ENCODE results near the gene NBEAL1. TPM values are rescaled to one million over a fixed set of nuclear protein-coding genes. Genes with fewer than 3 reads are reported as not detected.

Gene NBEAL1
- total and polyA plus RNA-seq, 2 of the 8 experiments (the other 6 are each of a cell fraction or from before 2014, with no cell fraction given): 2.3 to 10.7 TPM

DNA sequence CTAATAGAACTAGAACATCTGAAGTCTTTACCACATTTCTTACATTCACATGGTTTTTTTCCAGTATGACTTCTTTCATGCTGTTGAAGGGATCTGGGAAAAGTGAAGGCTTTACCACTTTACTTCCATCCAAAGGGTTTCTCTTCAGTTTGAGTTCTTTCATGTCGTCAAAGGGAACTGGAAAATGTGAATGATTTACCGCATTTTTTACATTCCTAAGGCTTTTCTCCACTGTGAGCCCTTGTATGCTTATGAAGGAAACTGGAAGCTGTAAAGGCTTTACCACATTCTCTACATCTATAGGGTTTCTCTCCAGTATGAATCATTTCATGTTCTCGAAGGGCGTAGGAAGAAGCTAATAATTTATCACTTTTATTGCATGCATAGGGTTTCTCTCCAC is 46.7 kb downstream of the NBEAL1 start:
- no peaks in the 10 kb centered on the region for H3K23me2 ChIP-seq (ENCODE audit: low read depth, low read length)
- FAIRE-seq: peak; percentile 98
- TF ChIP-seq SP1 (IDR thresholded peaks at IDR 0.05; ENCODE audit: low read depth, low read length) (0 out of 2 replicates have a peak, but pooled peaks have one; percentile 5), SRF (IDR thresholded peaks at IDR 0.05; ENCODE audit: low read depth, low read length) (no peak)

More for the DNA sequence above, 46.7 kb downstream of the NBEAL1 start:
- no peak overlapping the region for H2BK5ac ChIP-seq (ENCODE audit: low read depth, low read length)
- H3K79me2 ChIP-seq (ENCODE audit: control insufficient read depth in 1 of 2, insufficient read depth in 2 of 2, low read length in 2 of 2): no peaks in the 10 kb centered on the region
- no peak overlapping the region for H3K14ac ChIP-seq (ENCODE audit: insufficient read length)
- H3K9me3 ChIP-seq (ENCODE audit: insufficient read depth in 2 of 2, low read depth in 1 of 2, low read length in 1 of 2): peaks cover 0 to 1% of the 10 kb centered on the region in 2 experiments; a peak in 1 of 4 replicates
- H3K36me3 ChIP-seq (ENCODE audit: control insufficient read depth in 2 of 4, insufficient read depth in 4 of 4, low read length in 3 of 4): no peaks in the 10 kb centered on the region; a peak in 1 of 8 replicates
- POLR2A ChIA-PET (ENCODE audit: partially characterized antibody): interaction anchor here (0.6 kb wide), 1 partner anchor 32 kb away, joined by 4 read pairs; no protein-coding TSS in a partner anchor
- WGBS, 2 experiments (ENCODE audit: extremely low coverage in 1 of 2, insufficient coverage in 1 of 2, insufficient read length in 1 of 2, insufficient replicate concordance in 2 of 2, low coverage in 1 of 2, low lambda C conversion rate in 2 of 2, missing lambda C conversion rate in 1 of 2): 50% methylated on average over 4 of the region's 4 CpGs; no CpG with 5 or more reads in 1 of the 2 experiments
- H3K4me1 ChIP-seq (replicated peaks in 1 of 4; ENCODE audit: control insufficient read depth in 3 of 4, insufficient read depth in 4 of 4, low read length in 3 of 4): peaks cover 0 to 7% (median 3%) of the 10 kb centered on the region in 4 experiments; a peak in 3 of 7 replicates
- H2BK20ac ChIP-seq (ENCODE audit: low read length): no peak overlapping the region
- H2AFZ ChIP-seq (ENCODE audit: low read length): no peak overlapping the region
- no peak overlapping the region for H3K9ac ChIP-seq (replicated peaks in 1 of 4; ENCODE audit: extremely low read depth in 1 of 4, low read depth in 3 of 4, low read length in 3 of 4)
- no peak overlapping the region; a peak in 1 of 8 replicates for H3K4me3 ChIP-seq (ENCODE audit: extremely low read depth in 1 of 4, insufficient read depth in 2 of 4, low read depth in 3 of 4, low read length in 4 of 4)
- no peak overlapping the region for H3K4me2 ChIP-seq (ENCODE audit: insufficient read depth in 1 of 2, low read depth in 2 of 2, low read length in 2 of 2)
- H4K5ac ChIP-seq (ENCODE audit: insufficient read length, low read depth, low read length): no peak overlapping the region
- no peak overlapping the region for H3K4ac ChIP-seq (replicated peaks; ENCODE audit: insufficient read length, low read depth, low read length)
- H3K56ac ChIP-seq (replicated peaks; ENCODE audit: insufficient read length, low read depth, low read length): no peak overlapping the region
- H3K27ac ChIP-seq (ENCODE audit: low read depth, low read length): no peak overlapping the region
- no peak overlapping the region for H2BK15ac ChIP-seq (ENCODE audit: low read length)
- no peak overlapping the region for H3K23ac ChIP-seq (ENCODE audit: insufficient read length)
- peak in 1 of 2 experiments; percentile 3 for DNase-seq (ENCODE audit: low read depth in 1 of 2, low spot score in 2 of 2)
- H4K91ac ChIP-seq (replicated peaks; ENCODE audit: insufficient read length, low read length): no peak overlapping the region
- H2AK5ac ChIP-seq (ENCODE audit: low read depth, low read length): no peak overlapping the region
- no peak overlapping the region for H2BK12ac ChIP-seq (ENCODE audit: low read depth, low read length)
- no peak overlapping the region for H3K18ac ChIP-seq (ENCODE audit: extremely low read depth, low read length)
- no peak overlapping the region for H4K8ac ChIP-seq (ENCODE audit: extremely low read depth, insufficient read depth, low read length)
- no peak overlapping the region for H2BK120ac ChIP-seq (replicated peaks; ENCODE audit: low read depth, low read length)
- H3K79me1 ChIP-seq (ENCODE audit: low read depth, low read length): no peaks in the 10 kb centered on the region
- CTCF ChIA-PET (ENCODE audit: partially characterized antibody): interaction anchor here (0.7 kb wide), 1 partner anchor 183 kb away, joined by 3 read pairs; no protein-coding TSS in a partner anchor
- no peaks in the 10 kb centered on the region for H3K27me3 ChIP-seq (replicated peaks in 1 of 4; ENCODE audit: control insufficient read depth in 3 of 4, extremely low read depth in 1 of 4, insufficient read depth in 3 of 4, low read length in 3 of 4)
- H4K20me1 ChIP-seq (replicated peaks in 1 of 2; ENCODE audit: control insufficient read depth in 1 of 2, insufficient read depth in 2 of 2, low read length in 2 of 2): no peaks in the 10 kb centered on the region
